ENCODE results near the gene SLC27A2.
A peak's percentile ranks its signal among the peaks of the same experiment; 100 is the strongest.

Gene SLC27A2

GRCh38 chr15:50218691-50219090, 36.7 kb downstream of the SLC27A2 start:
- H3K4me1 ChIP-seq (ENCODE audit: insufficient read depth, poor library complexity, severe bottlenecking): no peaks in the 10 kb centered on the region
- no peak overlapping the region for H3K27ac ChIP-seq (ENCODE audit: poor library complexity, severe bottlenecking)
- no peak for TF ChIP-seq CTCF (IDR thresholded peaks at IDR 0.05; ENCODE audit: poor library complexity, severe bottlenecking)
- H3K4me3 ChIP-seq (ENCODE audit: severe bottlenecking): no peak overlapping the region
- DNase-seq (ENCODE audit: low spot score) (no peak), ATAC-seq (ENCODE audit: low read depth) (no peak)
- no peaks in the 10 kb centered on the region for H3K36me3 ChIP-seq (ENCODE audit: low read depth)
- H3K9me3 ChIP-seq (ENCODE audit: severe bottlenecking): no peaks in the 10 kb centered on the region
- no peaks in the 10 kb centered on the region for H3K27me3 ChIP-seq (ENCODE audit: insufficient read depth, poor library complexity, severe bottlenecking)

DNA sequence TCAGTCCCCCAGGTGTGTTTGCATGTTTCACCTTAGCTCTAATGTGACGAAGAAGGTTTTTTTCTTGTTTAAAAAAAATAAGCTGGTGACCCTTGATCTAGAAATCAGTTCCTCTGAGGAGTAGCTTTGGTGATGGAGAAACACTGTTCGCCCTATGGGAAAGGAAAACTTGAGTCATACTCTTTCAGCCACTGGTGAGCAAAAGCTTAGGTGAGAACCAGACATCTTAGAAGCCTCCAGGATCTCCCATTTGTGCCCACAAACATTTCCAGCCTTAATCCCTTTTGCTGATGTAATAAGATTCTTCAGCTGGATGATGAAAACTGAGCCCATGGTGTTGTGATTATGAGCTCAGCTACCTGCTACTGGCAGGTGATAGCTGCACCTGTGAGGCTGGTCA, 37.8 kb downstream of the SLC27A2 start:
- H3K36me3 ChIP-seq (ENCODE audit: low read depth): no peaks in the 10 kb centered on the region
- no peak for TF ChIP-seq CTCF (IDR thresholded peaks at IDR 0.05; ENCODE audit: poor library complexity, severe bottlenecking)
- H3K4me1 ChIP-seq (ENCODE audit: insufficient read depth, poor library complexity, severe bottlenecking): no peaks in the 10 kb centered on the region
- DNase-seq (ENCODE audit: low spot score): no peak
- ATAC-seq (ENCODE audit: low read depth): peak; percentile 46
- H3K9me3 ChIP-seq (ENCODE audit: severe bottlenecking): no peaks in the 10 kb centered on the region
- H3K4me3 ChIP-seq (ENCODE audit: severe bottlenecking): no peak overlapping the region
- H3K27ac ChIP-seq (ENCODE audit: poor library complexity, severe bottlenecking): no peak overlapping the region
- H3K27me3 ChIP-seq (ENCODE audit: insufficient read depth, poor library complexity, severe bottlenecking): no peaks in the 10 kb centered on the region

DNA sequence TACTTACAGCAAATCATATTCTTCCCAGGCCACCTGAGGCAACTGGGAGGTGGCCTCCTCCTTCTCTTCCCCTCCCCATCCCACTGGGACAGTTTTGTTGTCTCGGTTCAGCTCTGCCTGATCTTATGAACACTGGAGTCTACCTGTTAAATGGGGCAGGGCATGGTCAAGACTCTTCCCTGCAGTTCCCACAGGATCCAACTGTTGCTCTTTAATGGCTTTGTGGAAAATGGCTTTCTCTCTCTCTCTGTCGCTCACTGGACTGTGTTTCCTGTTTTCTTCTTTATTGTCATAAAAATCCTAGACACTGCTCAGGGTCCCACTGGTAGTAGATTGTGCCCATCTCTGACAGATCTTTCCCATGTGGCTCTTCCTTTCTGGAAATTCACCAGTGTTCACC, 40.2 kb downstream of the SLC27A2 start:
- no peak overlapping the region for H3K4me3 ChIP-seq (ENCODE audit: severe bottlenecking)
- H3K9me3 ChIP-seq (ENCODE audit: severe bottlenecking): no peaks in the 10 kb centered on the region
- H3K4me1 ChIP-seq (ENCODE audit: insufficient read depth, poor library complexity, severe bottlenecking): no peaks in the 10 kb centered on the region
- H3K27ac ChIP-seq (ENCODE audit: poor library complexity, severe bottlenecking): no peak overlapping the region
- no peak for TF ChIP-seq CTCF (IDR thresholded peaks at IDR 0.05; ENCODE audit: poor library complexity, severe bottlenecking)
- H3K36me3 ChIP-seq (ENCODE audit: low read depth): no peaks in the 10 kb centered on the region
- no peaks in the 10 kb centered on the region for H3K27me3 ChIP-seq (ENCODE audit: insufficient read depth, poor library complexity, severe bottlenecking)
- no peak for ATAC-seq (ENCODE audit: low read depth)
- no peak for DNase-seq (ENCODE audit: low spot score)

DNA sequence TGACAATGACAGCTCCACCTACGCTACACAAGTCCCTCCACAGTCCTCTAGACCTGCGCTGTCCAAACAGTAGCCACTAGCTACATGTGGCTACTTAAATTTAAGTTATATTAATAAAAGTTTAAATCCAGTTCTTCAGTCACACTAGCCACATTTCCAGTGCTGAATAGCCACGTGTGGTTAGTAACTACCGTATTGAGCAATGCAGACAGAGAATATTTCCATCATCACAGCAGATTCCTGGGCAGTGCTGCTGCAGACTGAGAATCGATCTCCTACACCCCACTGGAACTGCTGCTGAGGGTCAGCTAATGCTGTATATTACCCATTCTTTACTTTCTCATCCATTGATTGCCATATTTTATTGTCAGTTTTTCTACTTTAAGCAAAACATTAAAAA, 42.6 kb downstream of the SLC27A2 start:
- Histone ChIP-seq H3K9me3 (ENCODE audit: severe bottlenecking) (no peaks in the 10 kb centered on the region), H3K27me3 (ENCODE audit: insufficient read depth, poor library complexity, severe bottlenecking) (no peaks in the 10 kb centered on the region), H3K4me1 (ENCODE audit: insufficient read depth, poor library complexity, severe bottlenecking) (no peaks in the 10 kb centered on the region), H3K27ac (ENCODE audit: poor library complexity, severe bottlenecking) (no peak overlapping the region), H3K36me3 (ENCODE audit: low read depth) (no peaks in the 10 kb centered on the region), H3K4me3 (ENCODE audit: severe bottlenecking) (no peak overlapping the region)
- DNase-seq (ENCODE audit: low spot score) (no peak), ATAC-seq (ENCODE audit: low read depth) (no peak)
- TF ChIP-seq CTCF (IDR thresholded peaks at IDR 0.05; ENCODE audit: poor library complexity, severe bottlenecking): no peak

DNA sequence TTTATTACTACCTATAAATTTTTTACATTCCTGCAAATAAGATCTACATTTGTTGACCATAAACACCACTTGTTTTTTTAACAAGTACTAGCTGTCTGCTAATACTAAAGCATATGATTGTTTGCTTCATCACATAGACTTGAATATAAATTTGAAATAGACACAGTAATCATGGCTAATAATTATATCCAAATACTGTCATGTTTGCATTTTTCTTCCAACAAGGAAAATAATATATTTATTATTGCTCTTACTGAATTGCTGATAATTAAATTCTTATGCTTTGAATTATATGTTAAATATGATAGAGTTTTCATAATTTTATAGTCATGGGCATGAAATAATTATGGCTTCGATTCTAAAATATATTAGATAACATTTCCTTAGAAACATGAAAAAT, 43.1 kb downstream of the SLC27A2 start:
- H3K27ac ChIP-seq (ENCODE audit: poor library complexity, severe bottlenecking): no peak overlapping the region
- no peak for ATAC-seq (ENCODE audit: low read depth)
- no peak for TF ChIP-seq CTCF (IDR thresholded peaks at IDR 0.05; ENCODE audit: poor library complexity, severe bottlenecking)

More for the DNA sequence above, 43.1 kb downstream of the SLC27A2 start:
- Histone ChIP-seq H3K36me3 (ENCODE audit: low read depth) (no peaks in the 10 kb centered on the region), H3K4me1 (ENCODE audit: insufficient read depth, poor library complexity, severe bottlenecking) (no peaks in the 10 kb centered on the region), H3K9me3 (ENCODE audit: severe bottlenecking) (no peaks in the 10 kb centered on the region), H3K27me3 (ENCODE audit: insufficient read depth, poor library complexity, severe bottlenecking) (no peaks in the 10 kb centered on the region), H3K4me3 (ENCODE audit: severe bottlenecking) (no peak overlapping the region)
- no peak for DNase-seq (ENCODE audit: low spot score)

Measured in RWPE2 (cell line).